K562 (cell line): ENCODE measurements around the gene PNRC1. TPM values are rescaled to one million over a fixed set of nuclear protein-coding genes. Genes with fewer than 3 reads are reported as not detected.

Source experiments
- C11orf30 ChIP-seq: fragments of 450-650 bp; IDR thresholded peaks from 2 replicates; pipeline ENCODE4 v1.6.1; 2016; ENCODE audit warnings: low read depth, mild to moderate bottlenecking
- CBFA2T3 ChIP-seq: fragments of 450-650 bp; IDR thresholded peaks from 2 replicates; pipeline ENCODE4 v1.6.1; 2017
- CHD4 ChIP-seq: fragments of 200-600 bp; sonication (generic); IDR thresholded peaks from 3 replicates; pipeline ENCODE4 v1.6.1; 2012; ENCODE audit warnings: low read depth, mild to moderate bottlenecking, mixed read lengths, low read length, inconsistent platforms; ENCODE audit not compliant: insufficient read depth, insufficient replicate concordance, poor library complexity, severe bottlenecking
- HCFC1 ChIP-seq: IDR thresholded peaks from 2 replicates; pipeline ENCODE4 v1.6.1; 2012; ENCODE audit warnings: low read depth, low read length, improper control_type of control experiment
- KDM5B ChIP-seq: fragments of 200-600 bp; sonication (generic); IDR thresholded peaks from 2 replicates; pipeline ENCODE4 v1.6.1; 2012; ENCODE audit warnings: low read depth, mild to moderate bottlenecking, moderate library complexity, low read length, control low read depth, inconsistent platforms; ENCODE audit not compliant: insufficient replicate concordance
- KLF13 ChIP-seq: fragments of 450-650 bp; IDR thresholded peaks from 2 replicates; pipeline ENCODE4 v1.6.1; 2016; ENCODE audit warnings: missing genetic modification characterization, low read depth, mild to moderate bottlenecking, missing compliant biosample characterization, moderate library complexity, borderline replicate concordance
- MAFF ChIP-seq: IDR thresholded peaks from 2 replicates; pipeline ENCODE4 v1.6.1; 2012; ENCODE audit warnings: low read length, improper control_type of control experiment
- MEIS2 ChIP-seq: fragments of 450-650 bp; IDR thresholded peaks from 2 replicates; pipeline ENCODE4 v1.6.1; 2014; ENCODE audit warnings: mild to moderate bottlenecking; ENCODE audit not compliant: partially characterized antibody
- NCOR1 ChIP-seq: fragments of 450-650 bp; IDR thresholded peaks from 2 replicates; pipeline ENCODE4 v1.6.1; 2016; ENCODE audit warnings: mild to moderate bottlenecking, moderate library complexity
- PCBP1 ChIP-seq: fragments of 200-400 bp; formaldehyde crosslinking; IDR thresholded peaks from 2 replicates; pipeline ENCODE4 v1.6.1; 2018; ENCODE audit warnings: mild to moderate bottlenecking, low read depth, low read length; ENCODE audit not compliant: poor library complexity, severe bottlenecking
- SMARCA5 ChIP-seq: fragments of 450-650 bp; IDR thresholded peaks from 2 replicates; pipeline ENCODE4 v1.6.1; 2016
- TCF3 ChIP-seq: sonication (generic); formaldehyde crosslinking; IDR thresholded peaks from 2 replicates; pipeline ENCODE4 v1.4.0; 2020; ENCODE audit warnings: mild to moderate bottlenecking, missing genetic modification reagents
- THRB ChIP-seq: fragments of 450-650 bp; formaldehyde crosslinking; conservative IDR thresholded peaks from 2 replicates; pipeline ENCODE4 v1.4.0; 2022; ENCODE audit warnings: mild to moderate bottlenecking, missing genetic modification characterization
- ZBTB17 ChIP-seq: fragments of 450-650 bp; formaldehyde crosslinking; IDR thresholded peaks from 2 replicates; pipeline ENCODE4 v1.4.0; 2020; ENCODE audit warnings: mild to moderate bottlenecking
- ZNF121 ChIP-seq: sonication (generic); formaldehyde crosslinking; conservative IDR thresholded peaks from 2 replicates; pipeline ENCODE4 v1.8.0; 2022; ENCODE audit warnings: missing genetic modification reagents
- polyA plus RNA-seq, 8 experiments: library from polyadenylated mRNA; depleted of rRNA in 4 of 8; stranded (reverse) in 5 of 8; unstranded in 3 of 8; fragments of >200 nt; fragmentation: Nextera tagmentation in 2 of 8; fragmentation: Illumina TruSeq in 1 of 8; extraction: Ambion mirVana in 2 of 8; extraction: Trizol in 1 of 8; gene quantifications; 2 replicates each; pipeline versions ENCODE4 v1.2.1 to v1.2.3, GENCODE V29; 2011 to 2014; ENCODE audit warnings: inconsistent platforms in 1 of 8, missing spikeins in 1 of 8
- total RNA-seq, 7 experiments: library from RNA; depleted of rRNA in 6 of 7; stranded (reverse); fragments of >200 nt in 6 of 7; fragmentation: Illumina TruSeq in 2 of 7; extraction: Trizol in 2 of 7; gene quantifications; 2 replicates each; pipeline versions ENCODE4 v1.2.1 to v1.2.3, GENCODE V29; 2011 to 2021; ENCODE audit warnings: low replicate concordance in 1 of 7
- TF ChIP-seq, protein P1 (sequence below): fragments of 450-650 bp; IDR thresholded peaks from 2 replicates; pipeline ENCODE4 v1.6.1; 2016; ENCODE audit warnings: low read depth
- TF ChIP-seq, protein P2 (sequence below): fragments of 250-450 bp; sonication (Bioruptor Pico); IDR thresholded peaks from 2 replicates; pipeline ENCODE4 v1.4.0; 2020; ENCODE audit warnings: mild to moderate bottlenecking, moderate library complexity

Gene PNRC1
- total and polyA plus RNA-seq, 9 of the 15 experiments (the other 6 are each of a cell fraction or from before 2014, with no cell fraction given): 1.2 to 10.8 (median 6.5) TPM

DNA sequence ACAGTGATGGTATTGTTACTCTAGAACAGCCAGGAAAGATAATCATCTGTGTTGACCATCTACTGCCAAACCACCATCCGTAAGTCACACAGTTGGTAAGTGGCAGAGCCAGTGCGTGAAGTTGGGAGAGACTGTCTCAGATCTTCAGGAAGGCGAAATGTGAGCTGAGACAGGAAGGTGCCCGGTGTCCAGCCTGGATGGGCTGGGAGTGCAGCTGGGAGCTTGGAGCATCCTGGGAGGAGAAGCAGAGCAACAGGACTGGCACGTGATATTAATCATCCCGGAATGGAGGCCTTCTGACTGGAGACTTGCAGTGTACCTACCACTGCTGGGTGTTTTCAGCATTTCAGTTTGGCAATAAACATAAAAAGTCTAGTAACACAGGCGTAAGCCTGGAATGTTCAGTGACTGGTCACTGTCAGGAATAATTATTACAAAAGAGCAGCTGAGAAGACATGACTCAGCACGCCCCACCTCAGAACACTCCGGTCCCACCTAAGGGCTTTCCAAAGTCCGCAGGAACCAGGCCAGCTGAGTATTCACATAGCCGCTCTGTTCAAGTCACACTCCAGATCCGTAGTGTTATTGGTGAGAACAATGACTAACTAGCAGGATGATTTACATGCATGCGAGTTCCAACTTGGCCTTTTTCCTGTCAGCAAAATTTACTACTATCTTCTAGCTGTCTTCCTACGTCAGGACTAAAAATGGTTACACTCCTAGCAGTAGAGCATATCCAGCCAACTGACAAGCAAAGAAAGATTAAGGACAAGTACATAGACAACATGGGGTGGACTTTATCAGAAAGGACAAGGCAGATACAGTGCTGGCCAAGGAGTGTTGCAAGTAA is 45.1 kb upstream of the PNRC1 start (continued):
- TF ChIP-seq ZBTB17: no peak
- TF ChIP-seq NCOR1: no peak
- TF ChIP-seq MAFF: peak; percentile 49
- peak; percentile 98 for TF ChIP-seq MEIS2
- TF ChIP-seq THRB (CRISPR knock-in tag): no peak
- no peak for TF ChIP-seq PCBP1
- TF ChIP-seq HCFC1: no peak
- no peak for TF ChIP-seq KLF13 (tag)
- peak; percentile 72 for TF ChIP-seq TCF3
- no peak for TF ChIP-seq KDM5B
- TF ChIP-seq CBFA2T3: peak; percentile 45
- TF ChIP-seq CHD4: no peak
- no peak for TF ChIP-seq SMARCA5
- TF ChIP-seq, protein P1, sequence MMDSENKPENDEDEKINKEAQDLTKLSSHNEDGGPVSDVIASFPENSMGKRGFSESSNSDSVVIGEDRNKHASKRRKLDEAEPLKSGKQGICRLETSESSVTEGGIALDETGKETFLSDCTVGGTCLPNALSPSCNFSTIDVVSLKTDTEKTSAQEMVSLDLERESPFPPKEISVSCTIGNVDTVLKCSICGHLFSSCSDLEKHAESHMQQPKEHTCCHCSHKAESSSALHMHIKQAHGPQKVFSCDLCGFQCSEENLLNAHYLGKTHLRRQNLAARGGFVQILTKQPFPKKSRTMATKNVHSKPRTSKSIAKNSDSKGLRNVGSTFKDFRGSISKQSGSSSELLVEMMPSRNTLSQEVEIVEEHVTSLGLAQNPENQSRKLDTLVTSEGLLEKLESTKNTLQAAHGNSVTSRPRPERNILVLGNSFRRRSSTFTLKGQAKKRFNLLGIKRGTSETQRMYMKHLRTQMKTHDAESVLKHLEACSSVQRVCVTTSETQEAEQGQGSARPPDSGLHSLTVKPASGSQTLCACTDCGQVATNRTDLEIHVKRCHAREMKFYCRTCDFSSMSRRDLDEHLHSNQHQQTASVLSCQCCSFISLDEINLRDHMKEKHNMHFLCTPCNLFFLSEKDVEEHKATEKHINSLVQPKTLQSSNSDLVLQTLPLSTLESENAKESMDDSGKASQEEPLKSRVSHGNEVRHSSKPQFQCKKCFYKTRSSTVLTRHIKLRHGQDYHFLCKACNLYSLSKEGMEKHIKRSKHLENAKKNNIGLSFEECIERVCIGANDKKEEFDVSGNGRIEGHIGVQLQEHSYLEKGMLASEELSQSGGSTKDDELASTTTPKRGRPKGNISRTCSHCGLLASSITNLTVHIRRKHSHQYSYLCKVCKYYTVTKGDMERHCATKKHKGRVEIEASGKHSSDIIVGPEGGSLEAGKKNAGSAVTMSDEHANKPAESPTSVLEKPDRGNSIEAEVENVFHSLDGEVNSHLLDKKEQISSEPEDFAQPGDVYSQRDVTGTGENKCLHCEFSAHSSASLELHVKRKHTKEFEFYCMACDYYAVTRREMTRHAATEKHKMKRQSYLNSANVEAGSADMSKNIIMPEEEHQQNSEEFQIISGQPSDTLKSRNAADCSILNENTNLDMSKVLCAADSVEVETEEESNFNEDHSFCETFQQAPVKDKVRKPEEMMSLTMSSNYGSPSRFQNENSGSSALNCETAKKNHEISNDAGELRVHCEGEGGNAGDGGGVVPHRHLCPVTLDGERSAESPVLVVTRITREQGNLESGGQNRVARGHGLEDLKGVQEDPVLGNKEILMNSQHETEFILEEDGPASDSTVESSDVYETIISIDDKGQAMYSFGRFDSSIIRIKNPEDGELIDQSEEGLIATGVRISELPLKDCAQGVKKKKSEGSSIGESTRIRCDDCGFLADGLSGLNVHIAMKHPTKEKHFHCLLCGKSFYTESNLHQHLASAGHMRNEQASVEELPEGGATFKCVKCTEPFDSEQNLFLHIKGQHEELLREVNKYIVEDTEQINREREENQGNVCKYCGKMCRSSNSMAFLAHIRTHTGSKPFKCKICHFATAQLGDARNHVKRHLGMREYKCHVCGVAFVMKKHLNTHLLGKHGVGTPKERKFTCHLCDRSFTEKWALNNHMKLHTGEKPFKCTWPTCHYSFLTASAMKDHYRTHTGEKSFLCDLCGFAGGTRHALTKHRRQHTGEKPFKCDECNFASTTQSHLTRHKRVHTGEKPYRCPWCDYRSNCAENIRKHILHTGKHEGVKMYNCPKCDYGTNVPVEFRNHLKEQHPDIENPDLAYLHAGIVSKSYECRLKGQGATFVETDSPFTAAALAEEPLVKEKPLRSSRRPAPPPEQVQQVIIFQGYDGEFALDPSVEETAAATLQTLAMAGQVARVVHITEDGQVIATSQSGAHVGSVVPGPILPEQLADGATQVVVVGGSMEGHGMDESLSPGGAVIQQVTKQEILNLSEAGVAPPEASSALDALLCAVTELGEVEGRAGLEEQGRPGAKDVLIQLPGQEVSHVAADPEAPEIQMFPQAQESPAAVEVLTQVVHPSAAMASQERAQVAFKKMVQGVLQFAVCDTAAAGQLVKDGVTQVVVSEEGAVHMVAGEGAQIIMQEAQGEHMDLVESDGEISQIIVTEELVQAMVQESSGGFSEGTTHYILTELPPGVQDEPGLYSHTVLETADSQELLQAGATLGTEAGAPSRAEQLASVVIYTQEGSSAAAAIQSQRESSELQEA: no peak
- TF ChIP-seq, protein P2, sequence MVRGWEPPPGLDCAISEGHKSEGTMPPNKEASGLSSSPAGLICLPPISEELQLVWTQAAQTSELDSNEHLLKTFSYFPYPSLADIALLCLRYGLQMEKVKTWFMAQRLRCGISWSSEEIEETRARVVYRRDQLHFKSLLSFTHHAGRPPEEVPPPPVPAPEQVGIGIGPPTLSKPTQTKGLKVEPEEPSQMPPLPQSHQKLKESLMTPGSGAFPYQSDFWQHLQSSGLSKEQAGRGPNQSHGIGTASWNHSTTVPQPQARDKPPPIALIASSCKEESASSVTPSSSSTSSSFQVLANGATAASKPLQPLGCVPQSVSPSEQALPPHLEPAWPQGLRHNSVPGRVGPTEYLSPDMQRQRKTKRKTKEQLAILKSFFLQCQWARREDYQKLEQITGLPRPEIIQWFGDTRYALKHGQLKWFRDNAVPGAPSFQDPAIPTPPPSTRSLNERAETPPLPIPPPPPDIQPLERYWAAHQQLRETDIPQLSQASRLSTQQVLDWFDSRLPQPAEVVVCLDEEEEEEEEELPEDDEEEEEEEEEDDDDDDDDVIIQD (CRISPR knock-in tag): no peak
- peak; percentile 88 for TF ChIP-seq C11orf30
- no peak for TF ChIP-seq ZNF121
